GM12878 (cell line): ENCODE data around the gene ZBTB21. TPM values are rescaled to one million over a fixed set of nuclear protein-coding genes. Genes with fewer than 3 reads are reported as not detected.

Source experiments
- ATAC-seq: fragments of 200-7000 bp; cut with Tn5 transposase; 3 replicates; pipeline ENCODE4 v1.9.1; 2020; ENCODE audit warnings: mild to moderate bottlenecking, moderate library complexity
- BruUV-seq: library from RNA; stranded (reverse); fragments of 400-500 nt; replicated peaks from 2 replicates; lab custom pipeline; 2021; lab: Mats Ljungman, UMichigan
- CTCF ChIA-PET: fragments of 300-600 bp; sonication (Branson Sonifier 250); formaldehyde crosslinking; extraction: SDS; loops from one replicate; lab custom pipeline; 2021; ENCODE audit warnings: inconsistent platforms; lab: Yijun Ruan, JAX
- POLR2A ChIA-PET: fragments of 350-600 bp; formaldehyde crosslinking; extraction: SDS; loops from one replicate; lab custom pipeline; 2021; ENCODE audit warnings: inconsistent platforms; lab: Charles Lee
- RAD21 ChIA-PET: fragments of 300-600 bp; sonication (Branson Sonifier 250); formaldehyde crosslinking; loops from one replicate; lab custom pipeline; 2023; ENCODE audit warnings: antibody characterized with exemption; ENCODE audit not compliant: unreplicated experiment; lab: Charles Lee
- SMC1A ChIA-PET: fragments of 300-600 bp; sonication (Branson Sonifier 250); formaldehyde crosslinking; loops from one replicate; lab custom pipeline; 2023; ENCODE audit not compliant: unreplicated experiment, uncharacterized antibody; lab: Charles Lee
- DNase-seq: peaks from one replicate; pipeline ENCODE4 v3.0.0-alpha.2; 2011; ENCODE audit warnings: low read depth, low spot score
- FAIRE-seq: peaks from 3 replicates; lab custom pipeline; 2011; peaks lifted over from hg19 to GRCh38; lab: Jason Lieb, UNC
- H2AFZ ChIP-seq: 2 replicates; pipeline ENCODE4 v1.6.0; 2011; ENCODE audit warnings: low read depth, low read length, control low read depth; ENCODE audit not compliant: control insufficient read depth
- H3K27ac ChIP-seq: 2 replicates; pipeline ENCODE4 v1.5.1; 2011; ENCODE audit warnings: control low read depth; ENCODE audit not compliant: control insufficient read depth, insufficient read depth
- H3K27me3 ChIP-seq, 2 experiments: replicated peaks in 1 of 2; 2 replicates each; pipeline versions ENCODE4 v1.6.0 to v1.6.1; 2011; ENCODE audit warnings: low read length in 1 of 2; ENCODE audit not compliant: control insufficient read depth in 2 of 2, insufficient read depth in 2 of 2
- H3K36me3 ChIP-seq, 2 experiments: 2 replicates each; pipeline ENCODE4 v1.5.1; 2011; ENCODE audit warnings: low read length in 1 of 2; ENCODE audit not compliant: control insufficient read depth in 2 of 2, insufficient read depth in 2 of 2
- H3K4me1 ChIP-seq: 2 replicates; pipeline ENCODE4 v1.6.1; 2011; ENCODE audit warnings: mild to moderate bottlenecking, low read length, moderate library complexity, mixed read lengths; ENCODE audit not compliant: control insufficient read depth, insufficient read depth
- H3K4me2 ChIP-seq: 2 replicates; pipeline ENCODE4 v1.6.0; 2011; ENCODE audit warnings: control low read depth; ENCODE audit not compliant: control insufficient read depth, insufficient read depth
- H3K4me3 ChIP-seq: fragments of 200-600 bp; sonication (generic); 2 replicates; pipeline ENCODE4 v1.5.1; 2016
- H3K79me2 ChIP-seq: 2 replicates; pipeline ENCODE4 v1.6.0; 2011; ENCODE audit warnings: low read length; ENCODE audit not compliant: control insufficient read depth, insufficient read depth
- H3K9ac ChIP-seq: 2 replicates; pipeline ENCODE4 v1.8.0; 2011; ENCODE audit warnings: low read length, control low read depth, mixed read lengths; ENCODE audit not compliant: control insufficient read depth, insufficient read depth
- H3K9me3 ChIP-seq: replicated peaks from 3 replicates; pipeline ENCODE4 v1.5.1; 2011; ENCODE audit warnings: mild to moderate bottlenecking, low read length; ENCODE audit not compliant: control insufficient read depth, insufficient read depth
- H4K20me1 ChIP-seq: 2 replicates; pipeline ENCODE4 v1.6.0; 2011; ENCODE audit not compliant: control insufficient read depth, insufficient read depth
- EED ChIP-seq: sonication (generic); IDR thresholded peaks from 2 replicates; pipeline ENCODE4 v1.6.1; 2016; ENCODE audit warnings: antibody characterized with exemption, low read depth
- IRF4 ChIP-seq: IDR thresholded peaks from 2 replicates; pipeline ENCODE4 v1.6.1; 2011; ENCODE audit warnings: low read depth, low read length
- MLLT1 ChIP-seq: fragments of 450-650 bp; IDR thresholded peaks from 2 replicates; pipeline ENCODE4 v1.6.1; 2016; ENCODE audit warnings: mild to moderate bottlenecking
- NR2C2 ChIP-seq: IDR thresholded peaks from 2 replicates; pipeline ENCODE4 v1.6.1; 2011; ENCODE audit warnings: borderline replicate concordance, low read depth; ENCODE audit not compliant: control insufficient read depth, insufficient read length
- SRF ChIP-seq, 2 experiments: IDR thresholded peaks; 2 replicates each; pipeline ENCODE4 v1.6.1; 2011; ENCODE audit warnings: low read depth in 2 of 2, low read length in 2 of 2, mild to moderate bottlenecking in 1 of 2, moderate library complexity in 1 of 2
- ZBTB40 ChIP-seq: fragments of 450-650 bp; IDR thresholded peaks from 2 replicates; pipeline ENCODE4 v1.6.1; 2016; ENCODE audit warnings: mild to moderate bottlenecking, moderate library complexity, borderline replicate concordance
- WGBS: methylation state at CpG from one replicate; pipeline ENCODE4 v1.1.6; 2016; ENCODE audit warnings: low lambda C conversion rate; ENCODE audit not compliant: insufficient replicate concordance, insufficient coverage; ENCODE audit errors: missing lambda C conversion rate; 5-methylcytosine and 5-hydroxymethylcytosine counted together
- in situ Hi-C: fragments of 300-500 bp; cut with MboI; formaldehyde crosslinking; loops from 9 replicates; pipeline ENCODE4 v1.14.3; 2018; ENCODE audit warnings: mixed read lengths
- intact Hi-C: fragments of 100-400 bp; cut with micrococcal nuclease; formaldehyde crosslinking; loops from one replicate; pipeline ENCODE4 v1.14.2; 2022; ENCODE audit not compliant: unreplicated experiment
- polyA plus RNA-seq, 11 experiments: library from polyadenylated mRNA; depleted of rRNA in 4 of 11; unstranded in 6 of 11; stranded (reverse) in 5 of 11; fragments of >200 nt; fragmentation: Nextera tagmentation in 4 of 11; fragmentation: Illumina TruSeq in 1 of 11; extraction: Ambion mirVana in 4 of 11; extraction: Trizol in 1 of 11; gene quantifications; 1 replicate in 1 of 11; 2 replicates in 10 of 11; pipeline versions ENCODE4 v1.2.1 to v1.2.3, GENCODE V29; 2011 to 2016; ENCODE audit warnings: inconsistent platforms in 2 of 11, missing spikeins in 2 of 11, low read depth in 1 of 11
- total RNA-seq, 4 experiments: library from RNA; depleted of rRNA in 3 of 4; stranded (reverse); fragments of >200 nt in 3 of 4; fragmentation: Illumina TruSeq in 1 of 4; extraction: Trizol in 1 of 4; gene quantifications; 2 replicates each; pipeline versions ENCODE4 v1.2.1 to v1.2.3, GENCODE V29; 2013 to 2021

Gene ZBTB21
- total and polyA plus RNA-seq, 10 of the 15 experiments (the other 5 are each of a cell fraction or from before 2014, with no cell fraction given) = 1.8 to 21.6 (median 10.6) TPM

GRCh38 chr21:41958886-41959563, 51.1 kb downstream of the ZBTB21 start:
- no peaks in the 10 kb centered on the region for H4K20me1 ChIP-seq
- 67% methylated on average over 16 of the region's 16 CpGs for WGBS
- TF ChIP-seq ZBTB40 = no peak
- no peak for TF ChIP-seq EED
- TF ChIP-seq NR2C2 = no peak
- TF ChIP-seq MLLT1 = no peak
- TF ChIP-seq SRF (IDR thresholded peaks at IDR 0.05; ENCODE audit: low read depth in 2 of 2, low read length in 2 of 2) = no peak
- no peak for TF ChIP-seq IRF4
- TF ChIP-seq, all 136 proteins: peak for 0
- no peak overlapping the region for H2AFZ ChIP-seq
- no peaks in the 10 kb centered on the region for H3K36me3 ChIP-seq
- no peak overlapping the region for H3K4me3 ChIP-seq
- H3K9me3 ChIP-seq = no peaks in the 10 kb centered on the region
- H3K27ac ChIP-seq = no peak overlapping the region
- peaks cover 30% of the 10 kb centered on the region for H3K4me1 ChIP-seq
- no peak for FAIRE-seq
- ATAC-seq = no peak
- BruUV-seq = no TSS peak
- in situ Hi-C loops = no loop called here
- ChIA-PET POLR2A (no interaction called here), SMC1A (interaction anchor here (1.0 kb wide), 1 partner anchor 32 kb away, joined by 3 read pairs; no protein-coding TSS in a partner anchor), CTCF (no interaction called here), RAD21 (interaction anchor here (0.9 to 1.4 kb wide), 2 partner anchors 158 to 186 kb away, joined by 3 read pairs; no protein-coding TSS in a partner anchor)
- intact Hi-C loops = no loop called here
- peaks cover 2% of the 10 kb centered on the region in 2 experiments; a peak in 2 of 4 replicates for H3K27me3 ChIP-seq
- no peak overlapping the region for H3K4me2 ChIP-seq
- no peak overlapping the region for H3K9ac ChIP-seq
- DNase-seq = no peak
- H3K79me2 ChIP-seq = peaks cover 3% of the 10 kb centered on the region
